Measurements from ENCODE around the gene G6PC3. TPM values are rescaled to one million over a fixed set of nuclear protein-coding genes. Genes with fewer than 3 reads are reported as not detected.
"Not testable (repeated sequence)": the region's sequence is repeated elsewhere in the genome, so short reads cannot be mapped to it uniquely, and the experiment has no call there.

Gene G6PC3, protein sequence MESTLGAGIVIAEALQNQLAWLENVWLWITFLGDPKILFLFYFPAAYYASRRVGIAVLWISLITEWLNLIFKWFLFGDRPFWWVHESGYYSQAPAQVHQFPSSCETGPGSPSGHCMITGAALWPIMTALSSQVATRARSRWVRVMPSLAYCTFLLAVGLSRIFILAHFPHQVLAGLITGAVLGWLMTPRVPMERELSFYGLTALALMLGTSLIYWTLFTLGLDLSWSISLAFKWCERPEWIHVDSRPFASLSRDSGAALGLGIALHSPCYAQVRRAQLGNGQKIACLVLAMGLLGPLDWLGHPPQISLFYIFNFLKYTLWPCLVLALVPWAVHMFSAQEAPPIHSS
- total RNA-seq (10 to 100 TPM; 30.3 to 32.5 TPM), polyA plus RNA-seq (10 to 100 TPM; 22.7 to 40.0 TPM)
- long read RNA-seq, donor 1, transcript G6PC3-201 (6 exons, 1,533 nt): major isoform, 11 of 18 reads
- long read RNA-seq, donor 1, partial matches to known transcripts: 0 of 18 reads
- long read RNA-seq, donor 1, other reads (novel, unspliced or antisense): 7 of 18 reads
- long read RNA-seq, donor 2, transcript G6PC3-201 (6 exons, 1,533 nt): major isoform, 7 of 13 reads
- long read RNA-seq, donor 2, partial matches to known transcripts: 0 of 13 reads
- long read RNA-seq, donor 2, other reads (novel, unspliced or antisense): 6 of 13 reads

DNA sequence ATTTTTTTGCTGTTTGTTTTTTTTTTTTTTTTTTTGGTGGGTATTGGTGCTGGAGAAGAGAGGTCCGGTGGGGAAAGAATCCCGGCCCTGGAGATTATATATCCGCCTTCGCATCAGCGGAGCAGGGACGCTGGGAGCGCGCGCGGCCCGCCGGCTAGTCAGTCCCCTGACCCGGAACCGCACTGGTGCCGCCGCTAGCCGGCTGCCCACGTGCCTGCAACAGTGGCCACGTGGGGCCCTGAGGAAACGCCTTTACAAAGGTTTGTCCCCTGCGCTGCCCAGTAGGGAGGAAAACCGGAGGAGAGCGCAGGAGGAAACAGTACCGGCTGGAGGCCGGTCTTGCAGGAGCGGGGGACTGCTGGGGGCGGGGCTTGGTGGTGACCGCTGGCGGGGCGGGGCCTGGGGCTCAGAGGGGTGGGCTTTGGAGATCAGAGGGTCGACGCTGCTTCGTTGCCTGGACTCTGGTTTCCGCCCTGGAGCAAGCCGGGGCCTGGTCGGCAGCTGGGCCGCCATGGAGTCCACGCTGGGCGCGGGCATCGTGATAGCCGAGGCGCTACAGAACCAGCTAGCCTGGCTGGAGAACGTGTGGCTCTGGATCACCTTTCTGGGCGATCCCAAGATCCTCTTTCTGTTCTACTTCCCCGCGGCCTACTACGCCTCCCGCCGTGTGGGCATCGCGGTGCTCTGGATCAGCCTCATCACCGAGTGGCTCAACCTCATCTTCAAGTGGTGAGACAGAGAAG, at the start of gene G6PC3:
G6PC3 (plus strand) TSS at position 281 of the 743 bp plus-strand sequence; CDS start at position 512, 231 bp downstream.
- peak; percentile 97 for DNase-seq
- peak within 1 kb of the TSS; percentile 38 to 44 for H3K4me3 ChIP-seq (ENCODE audit: low read length in 2 of 2)
- H3K4me1 ChIP-seq (ENCODE audit: control insufficient read depth in 1 of 2, insufficient read depth in 2 of 2, low read length in 2 of 2): no peaks in the 10 kb centered on the region
- no peaks in the 10 kb centered on the region for H3K27me3 ChIP-seq (ENCODE audit: control insufficient read depth in 1 of 2, insufficient read depth in 2 of 2, low read length in 1 of 2)
- intact Hi-C loops (cut with DNase I): loop anchor here (2.0 to 5.0 kb wide), 3 partner anchors 37 to 97 kb away; no protein-coding TSS in a partner anchor
- peaks cover 0 to 2% of the 10 kb centered on the region in 2 donors for H3K36me3 ChIP-seq (ENCODE audit: control insufficient read depth in 1 of 2, insufficient read depth in 2 of 2, low read length in 1 of 2)
- H3K9me3 ChIP-seq (ENCODE audit: control insufficient read depth, low read length): no peaks in the 10 kb centered on the region
- H3K27ac ChIP-seq (ENCODE audit: low read depth in 1 of 2, low read length in 2 of 2): peak within 1 kb of the TSS in 1 of 2 donors; percentile 54
- WGBS, 2 donors: 0% methylated on average over 53 of the region's 53 CpGs
- peak; percentile 96 for ATAC-seq (ENCODE audit: low FRiP score)

DNA sequence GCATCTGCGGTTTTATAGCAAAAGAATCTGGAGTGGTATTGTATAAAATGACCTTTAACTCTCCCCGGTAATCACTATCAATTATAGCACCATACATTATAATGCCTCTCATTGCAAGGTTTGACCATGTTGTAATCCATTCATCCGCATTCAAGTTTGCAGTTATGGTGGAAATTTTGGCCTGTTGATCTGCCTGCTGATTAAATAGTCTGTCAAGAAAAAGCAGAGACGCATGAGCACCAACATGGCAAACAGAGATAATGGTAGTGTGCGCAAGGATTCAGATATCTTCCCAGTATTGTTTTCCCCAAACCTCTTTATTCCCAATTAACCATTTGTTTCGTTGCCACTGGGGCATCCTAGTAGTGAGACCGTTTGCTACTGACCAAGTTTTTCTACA, 49.3 kb upstream of the G6PC3 start:
- H3K36me3 ChIP-seq (ENCODE audit: control insufficient read depth in 1 of 2, insufficient read depth in 2 of 2, low read length in 1 of 2); H3K27me3 ChIP-seq (ENCODE audit: control insufficient read depth in 1 of 2, insufficient read depth in 2 of 2, low read length in 1 of 2); H3K27ac ChIP-seq (ENCODE audit: low read depth in 1 of 2, low read length in 2 of 2); H3K4me3 ChIP-seq (ENCODE audit: low read length in 2 of 2); H3K4me1 ChIP-seq (ENCODE audit: control insufficient read depth in 1 of 2, insufficient read depth in 2 of 2, low read length in 2 of 2); H3K9me3 ChIP-seq (ENCODE audit: control insufficient read depth, low read length); DNase-seq; ATAC-seq (ENCODE audit: low FRiP score); intact Hi-C loops (cut with DNase I): not testable (repeated sequence)
- 91 to 94% methylated on average over 7 of the region's 7 CpGs for WGBS, 2 donors

DNA sequence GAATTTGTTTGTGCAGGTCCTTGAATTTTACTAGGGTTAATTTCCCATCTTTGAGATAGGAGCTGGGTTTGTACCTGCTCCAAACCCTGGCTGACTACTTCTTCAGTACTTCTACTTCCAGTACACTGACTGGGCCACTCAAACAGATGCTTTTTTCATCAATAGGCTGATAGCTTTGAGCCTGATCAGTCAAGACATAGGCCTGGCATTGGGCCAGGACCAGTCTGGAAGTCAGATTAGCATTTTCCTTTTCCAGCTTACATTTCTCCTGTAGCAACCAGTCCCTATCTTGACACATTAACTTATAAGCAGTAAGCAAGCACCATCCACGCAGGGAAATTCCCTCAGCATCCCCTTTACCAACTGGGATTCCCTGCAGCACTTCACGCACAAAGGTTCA, 48.3 kb upstream of the G6PC3 start:
- H3K4me3 ChIP-seq (ENCODE audit: low read length in 2 of 2): no peak overlapping the region
- no peaks in the 10 kb centered on the region for H3K4me1 ChIP-seq (ENCODE audit: control insufficient read depth in 1 of 2, insufficient read depth in 2 of 2, low read length in 2 of 2)
- ATAC-seq (ENCODE audit: low FRiP score) (no peak), DNase-seq (peak in 1 of 2 donors; percentile 1)
- no peaks in the 10 kb centered on the region for H3K27me3 ChIP-seq (ENCODE audit: control insufficient read depth in 1 of 2, insufficient read depth in 2 of 2, low read length in 1 of 2)
- intact Hi-C loops (cut with DNase I): no loop called here
- no peaks in the 10 kb centered on the region for H3K9me3 ChIP-seq (ENCODE audit: control insufficient read depth, low read length)
- no peak overlapping the region for H3K27ac ChIP-seq (ENCODE audit: low read depth in 1 of 2, low read length in 2 of 2)
- H3K36me3 ChIP-seq (ENCODE audit: control insufficient read depth in 1 of 2, insufficient read depth in 2 of 2, low read length in 1 of 2): no peaks in the 10 kb centered on the region
- WGBS, 2 donors: 93% methylated on average over 2 of the region's 2 CpGs

DNA sequence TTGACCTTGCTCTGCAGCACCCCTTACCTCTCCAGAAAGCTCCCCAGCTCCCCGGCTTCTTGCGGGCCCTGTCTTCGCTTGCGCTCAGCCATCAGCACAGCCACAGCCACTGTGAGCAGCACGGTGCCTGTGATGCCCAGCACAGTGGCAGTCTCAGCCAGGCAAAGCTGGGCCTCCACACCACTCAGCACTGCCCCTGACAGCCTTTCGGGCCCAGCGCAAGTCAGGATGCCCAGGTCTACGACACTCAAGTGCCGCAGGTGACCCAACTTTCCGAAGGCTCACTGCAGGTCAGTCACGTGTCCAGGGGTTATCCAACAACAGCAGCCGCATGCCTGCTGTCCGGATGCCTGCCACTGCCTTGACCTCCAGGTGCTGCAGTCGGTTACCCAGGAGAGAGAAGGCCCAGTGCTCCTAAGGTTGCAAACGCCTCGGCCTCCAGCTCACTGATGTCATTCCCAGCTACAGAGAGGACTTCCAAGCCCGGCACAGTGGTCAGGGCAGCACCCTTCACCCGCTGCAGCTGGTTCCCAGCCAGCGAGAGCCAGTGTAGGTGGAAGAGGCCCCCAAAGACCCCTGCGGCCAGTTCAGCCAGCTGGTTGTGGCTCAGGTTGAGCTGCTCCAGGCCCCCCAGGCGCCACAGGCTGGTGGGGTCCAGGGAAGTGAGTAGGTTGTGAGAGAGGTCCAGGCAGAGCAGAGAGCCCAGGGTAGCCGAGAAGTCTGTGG, 46.8 kb upstream of the G6PC3 start:
- H3K9me3 ChIP-seq (ENCODE audit: control insufficient read depth, low read length): no peaks in the 10 kb centered on the region
- WGBS, 2 donors: 90 to 91% methylated on average over 22 of the region's 22 CpGs
- intact Hi-C loops (cut with DNase I): no loop called here
- no peak overlapping the region for H3K27ac ChIP-seq (ENCODE audit: low read depth in 1 of 2, low read length in 2 of 2)
- DNase-seq: peak in 1 of 2 donors; percentile 17
- no peak for ATAC-seq (ENCODE audit: low FRiP score)
- no peaks in the 10 kb centered on the region for H3K27me3 ChIP-seq (ENCODE audit: control insufficient read depth in 1 of 2, insufficient read depth in 2 of 2, low read length in 1 of 2)
- no peak overlapping the region for H3K4me3 ChIP-seq (ENCODE audit: low read length in 2 of 2)
- H3K4me1 ChIP-seq (ENCODE audit: control insufficient read depth in 1 of 2, insufficient read depth in 2 of 2, low read length in 2 of 2): no peaks in the 10 kb centered on the region
- H3K36me3 ChIP-seq (ENCODE audit: control insufficient read depth in 1 of 2, insufficient read depth in 2 of 2, low read length in 1 of 2): no peaks in the 10 kb centered on the region

DNA sequence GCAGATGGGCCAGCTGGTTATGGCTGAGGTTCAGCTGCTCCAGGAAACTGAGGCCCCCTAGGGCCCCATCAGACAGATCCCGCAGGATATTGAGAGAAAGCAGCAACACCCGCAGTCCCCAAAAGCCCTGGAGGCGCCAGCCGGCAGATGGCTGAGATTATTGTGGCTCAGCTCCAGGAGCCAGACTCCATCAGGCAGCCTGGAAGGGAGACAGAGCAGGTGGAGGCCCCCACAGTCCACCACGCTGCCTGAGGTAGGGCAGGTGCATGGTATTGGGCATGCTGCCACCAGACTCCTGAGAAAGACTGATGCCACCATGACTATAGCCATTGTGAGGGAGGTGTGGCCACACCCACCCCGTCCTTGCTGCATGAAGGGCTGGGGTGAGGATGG, 46.3 kb upstream of the G6PC3 start:
- H3K36me3 ChIP-seq (ENCODE audit: control insufficient read depth in 1 of 2, insufficient read depth in 2 of 2, low read length in 1 of 2): no peaks in the 10 kb centered on the region
- no peaks in the 10 kb centered on the region for H3K9me3 ChIP-seq (ENCODE audit: control insufficient read depth, low read length)

DNA sequence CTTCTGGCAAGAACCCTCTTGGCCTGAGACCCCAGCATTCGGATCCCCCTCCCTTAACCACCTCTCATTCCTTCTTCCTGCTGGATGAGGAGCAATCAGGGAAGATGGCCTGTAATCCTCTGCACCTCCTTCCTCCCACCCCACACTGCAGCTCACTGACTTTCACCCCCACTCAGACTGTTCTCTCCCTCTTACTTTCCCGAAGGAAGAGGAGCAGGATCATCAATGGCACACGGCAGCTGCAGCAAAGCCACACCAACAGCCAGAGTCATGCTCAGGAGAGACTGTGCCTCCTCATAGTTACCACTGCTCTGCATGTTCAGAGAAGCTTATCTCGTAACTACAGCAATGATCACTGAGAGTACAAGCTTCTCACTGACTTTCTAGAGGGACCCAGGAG, 45.7 kb upstream of the G6PC3 start:
- Histone ChIP-seq H3K9me3 (ENCODE audit: control insufficient read depth, low read length) (no peaks in the 10 kb centered on the region), H3K36me3 (ENCODE audit: control insufficient read depth in 1 of 2, insufficient read depth in 2 of 2, low read length in 1 of 2) (no peaks in the 10 kb centered on the region), H3K4me1 (ENCODE audit: control insufficient read depth in 1 of 2, insufficient read depth in 2 of 2, low read length in 2 of 2) (no peaks in the 10 kb centered on the region), H3K27ac (ENCODE audit: low read depth in 1 of 2, low read length in 2 of 2) (no peak overlapping the region), H3K4me3 (ENCODE audit: low read length in 2 of 2) (no peak overlapping the region), H3K27me3 (ENCODE audit: control insufficient read depth in 1 of 2, insufficient read depth in 2 of 2, low read length in 1 of 2) (no peaks in the 10 kb centered on the region)
- ATAC-seq (ENCODE audit: low FRiP score) (no peak), DNase-seq (no peak)
- intact Hi-C loops (cut with DNase I): no loop called here
- 83 to 84% methylated on average over 4 of the region's 4 CpGs for WGBS, 2 donors

More for the DNA sequence above, 46.3 kb upstream of the G6PC3 start:
- no peak overlapping the region for H3K4me3 ChIP-seq (ENCODE audit: low read length in 2 of 2)
- intact Hi-C loops (cut with DNase I): no loop called here
- H3K27ac ChIP-seq (ENCODE audit: low read depth in 1 of 2, low read length in 2 of 2): no peak overlapping the region
- no peak for ATAC-seq (ENCODE audit: low FRiP score)
- H3K4me1 ChIP-seq (ENCODE audit: control insufficient read depth in 1 of 2, insufficient read depth in 2 of 2, low read length in 2 of 2): no peaks in the 10 kb centered on the region
- 47 to 50% methylated on average over 6 of the region's 6 CpGs for WGBS, 2 donors
- no peak for DNase-seq
- no peaks in the 10 kb centered on the region for H3K27me3 ChIP-seq (ENCODE audit: control insufficient read depth in 1 of 2, insufficient read depth in 2 of 2, low read length in 1 of 2)

DNA sequence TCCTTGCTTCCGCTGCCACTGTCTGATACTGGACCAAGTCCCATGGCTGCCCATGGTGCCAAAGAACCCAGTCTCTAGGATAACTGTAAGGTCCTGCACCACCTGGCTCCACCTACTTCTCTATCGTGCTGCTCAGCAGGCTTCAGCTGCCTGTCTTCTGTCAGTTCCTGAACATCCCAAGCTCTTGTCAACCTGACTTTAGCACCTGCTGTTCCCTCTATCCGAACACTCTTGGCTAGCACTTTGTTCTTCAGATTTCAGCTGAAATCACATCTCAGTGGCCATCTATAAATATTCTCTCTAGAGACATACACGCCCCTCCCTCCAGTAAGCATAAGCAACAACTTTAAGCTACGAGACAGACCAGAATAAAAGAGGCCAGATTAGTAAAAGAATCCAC, 40.8 kb upstream of the G6PC3 start:
- Histone ChIP-seq H3K27me3 (ENCODE audit: control insufficient read depth in 1 of 2, insufficient read depth in 2 of 2, low read length in 1 of 2) (no peaks in the 10 kb centered on the region), H3K9me3 (ENCODE audit: control insufficient read depth, low read length) (no peaks in the 10 kb centered on the region), H3K4me1 (ENCODE audit: control insufficient read depth in 1 of 2, insufficient read depth in 2 of 2, low read length in 2 of 2) (no peaks in the 10 kb centered on the region), H3K27ac (ENCODE audit: low read depth in 1 of 2, low read length in 2 of 2) (no peak overlapping the region), H3K36me3 (ENCODE audit: control insufficient read depth in 1 of 2, insufficient read depth in 2 of 2, low read length in 1 of 2) (no peaks in the 10 kb centered on the region), H3K4me3 (ENCODE audit: low read length in 2 of 2) (no peak overlapping the region)
- intact Hi-C loops (cut with DNase I): no loop called here
- no peak for DNase-seq
- no peak for ATAC-seq (ENCODE audit: low FRiP score)
- WGBS, 2 donors: 61 to 73% methylated on average over 5 of the region's 5 CpGs

DNA sequence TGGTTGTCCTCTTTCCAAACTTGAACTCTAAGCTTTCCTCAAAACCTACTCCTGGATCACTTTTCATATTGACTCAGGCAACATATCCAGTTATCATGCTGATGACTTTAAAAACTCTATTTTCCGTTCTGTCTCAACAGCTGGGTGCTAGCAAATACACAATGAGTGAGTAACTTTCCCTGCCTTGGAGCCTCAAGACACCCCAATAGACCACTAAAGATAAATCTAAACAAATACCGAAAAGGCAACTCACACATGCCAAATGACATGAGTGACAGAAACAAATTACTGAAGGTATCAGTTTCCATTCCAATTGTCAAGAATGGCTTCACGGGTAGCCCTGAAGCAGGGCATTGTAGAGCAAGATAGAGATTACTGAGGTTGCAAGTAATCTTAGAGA, 40.1 kb upstream of the G6PC3 start:
- H3K9me3 ChIP-seq (ENCODE audit: control insufficient read depth, low read length): no peaks in the 10 kb centered on the region
- H3K4me1 ChIP-seq (ENCODE audit: control insufficient read depth in 1 of 2, insufficient read depth in 2 of 2, low read length in 2 of 2): no peaks in the 10 kb centered on the region
- H3K27ac ChIP-seq (ENCODE audit: low read depth in 1 of 2, low read length in 2 of 2): no peak overlapping the region
- H3K27me3 ChIP-seq (ENCODE audit: control insufficient read depth in 1 of 2, insufficient read depth in 2 of 2, low read length in 1 of 2): no peaks in the 10 kb centered on the region
- ATAC-seq (ENCODE audit: low FRiP score) (no peak), DNase-seq (no peak)
- intact Hi-C loops (cut with DNase I): no loop called here
- no peaks in the 10 kb centered on the region for H3K36me3 ChIP-seq (ENCODE audit: control insufficient read depth in 1 of 2, insufficient read depth in 2 of 2, low read length in 1 of 2)
- 79 to 89% methylated on average over 3 of the region's 3 CpGs for WGBS, 2 donors
- no peak overlapping the region for H3K4me3 ChIP-seq (ENCODE audit: low read length in 2 of 2)

Data from aorta (tissue), 5 donors.